NOMO-1 (cell line): ENCODE measurements around the gene LIPE.
"Not testable (repeated sequence)": the region's sequence is repeated elsewhere in the genome, so short reads cannot be mapped to it uniquely, and the experiment has no call there.

Experiments used
- DNase-seq, 2 experiments: peaks; one replicate each; lab custom pipeline; 2025; ENCODE audit not compliant: unreplicated experiment in 2 of 2; lab: John Stamatoyannopoulos, UW

The LIPE gene

GRCh38 chr19:42450314-42450934 is 23.2 kb upstream of the LIPE start:
- DNase-seq, result peak; percentile 75 to 90

GRCh38 chr19:42448306-42448705 is 21.1 kb upstream of the LIPE start:
- DNase-seq, result not testable (repeated sequence)

DNA sequence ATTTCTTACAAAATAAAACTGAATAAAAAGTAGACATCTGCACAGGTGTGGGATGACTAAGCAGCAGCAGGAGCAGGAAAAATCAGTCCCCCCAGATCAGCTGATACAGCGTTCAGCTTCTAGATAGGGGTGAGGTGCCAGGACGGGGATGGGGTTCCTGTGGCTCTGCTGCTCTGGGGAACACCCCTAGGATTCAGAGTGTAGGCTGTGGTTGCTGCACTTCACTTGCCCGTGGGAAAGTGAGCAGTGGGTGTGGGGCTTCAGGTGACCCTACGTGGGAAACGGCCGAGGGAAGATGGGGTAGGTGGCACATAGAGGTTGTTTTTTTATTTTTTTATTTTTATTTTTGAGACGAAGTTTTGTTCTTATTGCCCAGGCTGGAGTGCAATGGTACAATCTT is 18.8 kb upstream of the LIPE start:
- no peak for DNase-seq

- DNase-seq, result no peak
These were observed 16.8 kb upstream of the LIPE start for GRCh38 chr19:42443944-42444398.

DNA sequence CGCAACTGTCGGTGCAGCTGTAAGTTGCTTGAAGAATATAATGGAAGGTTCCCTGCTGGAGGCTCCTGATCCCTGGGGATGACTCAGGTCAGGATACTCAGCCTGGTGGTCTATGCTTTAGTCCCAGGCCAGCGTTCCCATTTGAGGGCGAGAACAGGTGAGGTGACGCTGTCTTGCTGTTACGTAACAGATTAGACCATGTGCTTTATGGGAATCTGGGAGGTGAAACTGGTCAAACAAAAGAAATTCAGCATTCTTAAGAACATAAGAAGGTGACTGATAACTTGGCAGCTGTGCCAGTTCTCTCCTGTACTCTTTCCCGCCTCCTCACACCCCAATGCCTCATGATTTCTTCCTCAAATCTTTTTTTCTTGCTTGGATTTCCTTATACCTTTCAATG is 15.6 kb upstream of the LIPE start, which contains the start of gene CXCL17:
Gene CXCL17, minus strand, starts transcription at position 114 of the 400 bp plus-strand sequence. CDS start 114 bp downstream, outside the sequence.
- no peak for DNase-seq

- DNase-seq, result no peak
These were observed 13.9 kb upstream of the LIPE start for GRCh38 chr19:42441049-42441445.

GRCh38 chr19:42440357-42441048 is 13.3 kb upstream of the LIPE start:
- DNase-seq, result peak; percentile 59 to 67

DNA sequence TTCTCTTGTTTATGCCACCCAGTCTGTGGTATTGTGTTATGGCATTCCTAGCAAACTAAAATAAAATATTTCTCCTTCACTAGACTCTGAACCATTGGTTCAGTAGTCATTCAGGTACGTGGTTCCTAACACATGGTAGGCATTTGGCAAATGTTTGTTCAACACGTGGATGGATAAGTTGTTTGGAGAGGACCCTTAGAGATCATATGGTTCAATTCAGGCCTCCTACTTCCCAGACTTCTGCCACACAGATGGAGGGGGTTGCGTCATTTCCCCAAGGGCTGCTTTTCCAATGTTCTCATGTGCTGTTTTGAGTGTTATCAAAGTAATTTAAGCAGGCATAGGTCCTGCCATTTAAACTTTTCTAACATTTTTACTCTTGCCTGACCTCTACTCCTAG is 8.8 kb upstream of the LIPE start:
- DNase-seq, result no peak

DNA sequence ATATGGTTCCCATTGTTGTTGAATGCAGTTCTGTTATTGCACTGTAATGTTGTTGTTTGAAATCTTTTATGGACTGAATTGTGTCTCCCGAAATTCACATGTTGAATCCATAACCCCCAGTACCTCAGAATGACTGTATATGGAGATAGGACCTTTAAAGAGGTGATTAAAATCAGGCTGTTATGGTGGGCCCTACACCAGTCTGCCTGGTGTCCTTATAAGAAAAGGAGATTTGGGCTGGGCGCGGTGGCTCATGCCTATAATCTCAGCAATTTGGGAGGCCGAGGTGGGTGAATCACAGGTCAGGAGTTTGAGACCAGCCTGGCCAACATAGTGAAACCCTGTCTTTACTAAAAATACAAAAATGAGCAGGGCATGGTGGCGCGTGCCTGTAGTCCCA is 8.1 kb upstream of the LIPE start:
- DNase-seq, result no peak

- DNase-seq, result peak; percentile 42 to 68
These were observed 6.5 kb upstream of the LIPE start for GRCh38 chr19:42433503-42434260.

GRCh38 chr19:42431486-42431885 is 4.3 kb upstream of the LIPE start:
- no peak for DNase-seq

DNA sequence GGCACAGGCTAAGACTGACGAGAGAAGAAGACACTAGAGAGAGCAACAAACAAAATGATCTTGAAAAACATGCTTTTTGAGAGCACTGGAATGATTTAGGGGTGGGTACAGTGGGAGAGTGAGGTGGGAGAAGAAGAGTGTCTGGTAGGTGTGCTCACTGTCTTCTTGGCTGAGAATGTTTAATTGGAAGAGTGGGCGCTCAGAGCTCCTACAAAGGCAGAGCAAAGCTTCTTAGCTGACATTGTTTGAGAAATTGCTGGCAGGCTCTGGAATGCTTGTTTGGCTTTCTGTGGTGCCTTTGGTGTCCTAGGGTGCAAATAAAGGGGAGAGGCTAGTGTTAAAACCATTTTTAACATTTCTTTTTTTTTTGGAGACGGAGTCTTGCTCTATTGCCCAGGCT is 1.5 kb upstream of the LIPE start:
- no peak for DNase-seq

- no peak for DNase-seq
These were observed 545 bp downstream of the LIPE start for GRCh38 chr19:42426643-42427042.

DNA sequence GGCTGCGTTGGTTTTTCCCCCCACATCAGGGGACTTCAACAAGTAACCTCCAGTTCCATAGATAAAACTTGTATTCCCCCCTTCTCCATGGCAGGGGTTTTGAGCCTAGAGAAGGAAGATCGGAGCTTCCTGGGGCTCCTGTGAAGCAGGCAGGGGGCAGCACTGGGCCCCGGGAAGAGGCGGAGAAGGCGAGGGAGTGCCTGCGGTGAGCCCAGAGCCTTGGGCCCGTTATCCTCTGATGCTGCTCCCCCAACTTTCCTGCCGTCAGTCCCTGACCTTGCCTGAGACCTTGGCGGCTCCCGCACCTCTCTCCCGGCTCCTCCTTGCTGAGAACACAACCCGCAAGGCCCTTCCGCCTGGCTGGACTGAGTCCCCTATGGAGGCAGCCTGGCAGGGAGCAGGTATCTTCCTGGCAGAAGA is 2.5 kb downstream of the LIPE start:
- no peak for DNase-seq

DNA sequence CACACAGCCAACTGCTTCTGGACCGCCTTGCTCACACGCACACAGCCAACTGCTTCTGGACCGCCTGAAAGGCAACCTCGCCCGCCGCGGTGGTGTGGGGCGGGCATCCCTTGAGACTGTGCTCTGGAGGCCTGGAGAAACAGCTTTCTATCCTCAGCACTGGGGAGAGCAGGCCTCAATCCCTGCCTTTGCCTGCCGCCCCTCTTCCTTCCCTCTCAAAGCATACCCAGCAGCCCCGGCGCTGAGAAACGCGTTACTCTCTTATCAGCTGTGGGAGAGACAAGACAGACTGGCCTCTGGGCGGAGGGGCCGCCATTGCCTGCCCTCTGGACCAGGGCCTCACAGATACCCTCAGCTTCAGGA is 2.9 kb downstream of the LIPE start:
- no peak for DNase-seq

- DNase-seq, result peak; percentile 89 to 91
These were observed 3.5 kb downstream of the LIPE start for GRCh38 chr19:42423462-42424344.

- DNase-seq, result peak; percentile 27 to 30
These were observed 4.2 kb downstream of the LIPE start for GRCh38 chr19:42422901-42423461.

- peak; percentile 28 to 29 for DNase-seq
These were observed 4.9 kb downstream of the LIPE start for GRCh38 chr19:42422092-42422900.

DNA sequence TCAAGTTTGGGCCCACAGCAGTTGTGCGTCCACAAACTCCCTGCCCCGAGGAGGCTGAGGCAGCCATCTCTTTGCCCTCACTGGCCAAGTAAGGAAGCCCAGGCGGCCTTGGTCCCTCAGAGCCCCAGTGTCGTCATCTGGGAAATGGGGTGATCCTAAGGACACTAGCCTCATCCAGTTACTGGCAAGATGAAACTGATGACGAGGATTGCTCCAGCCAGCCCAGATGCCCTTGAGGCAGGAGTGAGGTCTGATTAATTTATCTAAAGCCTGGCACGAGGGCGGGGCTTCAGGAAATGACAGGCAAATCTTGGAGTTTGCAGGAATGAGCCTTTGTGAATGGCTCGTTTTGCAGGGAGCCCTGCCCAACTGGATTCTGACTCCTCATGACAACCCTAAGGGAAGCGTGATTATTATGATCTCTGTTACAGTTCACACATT is 5.6 kb downstream of the LIPE start:
- no peak for DNase-seq
